Ishikawa (cell line): ENCODE measurements around the gene WNT7B.

Experiments
- CEBPB ChIP-seq: IDR thresholded peaks from 2 replicates; pipeline ENCODE4 v1.6.1; 2012
- CREB1 ChIP-seq: IDR thresholded peaks from 2 replicates; pipeline ENCODE4 v1.6.1; 2012; ENCODE audit warnings: low read depth
- EGR1 ChIP-seq: IDR thresholded peaks from 2 replicates; pipeline ENCODE4 v1.6.1; 2012
- EP300 ChIP-seq: IDR thresholded peaks from 2 replicates; pipeline ENCODE4 v1.6.1; 2012; ENCODE audit warnings: borderline replicate concordance
- FOXM1 ChIP-seq: IDR thresholded peaks from 2 replicates; pipeline ENCODE4 v1.6.1; 2012; ENCODE audit warnings: low read depth, borderline replicate concordance
- NFIC ChIP-seq: IDR thresholded peaks from 2 replicates; pipeline ENCODE4 v1.6.1; 2012
- RAD21 ChIP-seq: IDR thresholded peaks from 2 replicates; pipeline ENCODE4 v1.6.1; 2012; ENCODE audit warnings: low read depth
- REST ChIP-seq: IDR thresholded peaks from 2 replicates; pipeline ENCODE4 v1.6.1; 2012; ENCODE audit warnings: low read depth, mild to moderate bottlenecking
- TAF1 ChIP-seq: IDR thresholded peaks from 2 replicates; pipeline ENCODE4 v1.6.1; 2012; ENCODE audit warnings: low read depth, mild to moderate bottlenecking
- TCF12 ChIP-seq: IDR thresholded peaks from 2 replicates; pipeline ENCODE4 v1.6.1; 2012; ENCODE audit warnings: low read depth
- TEAD4 ChIP-seq: IDR thresholded peaks from 2 replicates; pipeline ENCODE4 v1.6.1; 2012
- USF1 ChIP-seq: IDR thresholded peaks from 2 replicates; pipeline ENCODE4 v1.6.1; 2012
- YY1 ChIP-seq: IDR thresholded peaks from 2 replicates; pipeline ENCODE4 v1.6.1; 2012; ENCODE audit warnings: low read depth
- ZBTB7A ChIP-seq: IDR thresholded peaks from 2 replicates; pipeline ENCODE4 v1.6.1; 2012; ENCODE audit warnings: low read depth
- TF ChIP-seq, protein P1 (sequence below): IDR thresholded peaks from 2 replicates; pipeline ENCODE4 v1.6.1; 2012

WNT7B gene

GRCh38 chr22:46011627-46012181, 34.7 kb upstream of the WNT7B start:
- TF ChIP-seq TAF1 (no peak), YY1 (no peak), RAD21 (no peak), EGR1 (no peak), ZBTB7A (no peak), EP300 (no peak), NFIC (no peak), CREB1 (no peak), USF1 (no peak), FOXM1 (no peak), REST (no peak)
- TF ChIP-seq, protein P1, sequence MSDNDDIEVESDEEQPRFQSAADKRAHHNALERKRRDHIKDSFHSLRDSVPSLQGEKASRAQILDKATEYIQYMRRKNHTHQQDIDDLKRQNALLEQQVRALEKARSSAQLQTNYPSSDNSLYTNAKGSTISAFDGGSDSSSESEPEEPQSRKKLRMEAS = no peak

DNA sequence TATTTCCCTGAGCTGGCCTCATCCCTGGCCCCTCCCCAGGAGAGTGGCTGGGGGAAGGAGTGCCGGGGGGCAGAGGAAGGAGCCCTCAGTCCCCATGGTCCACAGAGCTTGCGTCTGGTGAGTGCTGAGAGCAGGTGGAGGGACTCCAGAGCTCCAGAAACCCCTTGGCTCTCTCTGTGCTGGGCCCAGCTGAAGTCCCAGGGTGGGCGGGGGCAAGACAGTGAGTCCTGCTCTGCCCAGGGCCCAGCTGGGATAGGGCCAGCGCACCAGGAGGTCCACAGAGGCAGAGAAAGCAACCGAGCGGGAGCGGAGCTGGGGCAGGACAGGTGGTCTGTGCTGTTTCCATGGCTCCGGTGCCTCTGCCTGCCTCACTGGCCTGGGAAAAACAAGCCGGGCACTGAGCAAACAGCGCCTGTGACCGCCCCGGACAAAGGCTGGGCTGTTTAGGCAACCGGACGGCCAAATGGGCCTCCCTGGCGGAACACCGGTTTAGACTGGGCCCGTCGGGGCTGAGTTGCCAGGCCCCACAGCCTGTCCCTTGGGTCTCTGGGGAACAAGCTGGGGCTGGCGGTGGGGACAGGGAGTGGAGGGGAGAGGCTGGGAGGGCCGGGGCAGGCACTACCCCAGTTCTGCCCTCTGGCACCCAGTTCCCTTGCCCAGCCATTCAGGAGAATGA, 34.1 kb upstream of the WNT7B start:
- TF ChIP-seq TEAD4 (no peak), USF1 (no peak), YY1 (no peak), CREB1 (no peak), CEBPB (no peak), TCF12 (no peak), REST (no peak), FOXM1 (no peak), EP300 (no peak), ZBTB7A (no peak), EGR1 (no peak)

DNA sequence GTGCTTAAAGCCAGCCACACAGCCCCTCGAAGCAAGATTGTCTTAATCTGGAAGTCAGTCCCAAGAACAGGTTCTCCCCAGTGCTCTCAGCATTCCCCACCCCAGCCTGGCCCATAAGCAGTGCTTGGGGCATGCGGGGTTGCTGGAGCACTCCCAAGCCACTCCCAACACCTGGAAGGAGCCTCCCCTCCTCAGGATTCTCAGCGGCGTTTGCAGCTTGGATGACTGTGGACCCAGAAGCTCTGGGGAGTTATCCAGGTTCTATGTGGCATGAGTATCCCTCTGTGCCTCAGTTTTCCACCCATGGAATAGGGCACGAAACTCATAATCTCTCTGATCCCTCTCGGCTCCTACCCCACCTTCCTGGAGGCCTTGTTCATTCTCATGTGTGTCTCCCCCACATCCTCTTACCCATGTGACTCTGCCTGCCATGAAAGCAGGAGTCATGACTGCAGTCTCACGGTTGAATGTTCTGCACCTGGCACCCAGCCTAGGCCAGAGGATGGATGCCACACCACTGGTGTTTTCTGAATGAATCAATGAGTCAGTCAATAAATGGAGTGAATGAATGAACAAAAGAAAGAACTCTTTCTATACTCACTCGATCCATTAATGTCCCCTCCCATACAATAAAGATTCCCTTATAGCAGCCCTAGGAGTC, 33.4 kb upstream of the WNT7B start:
- no peak for TF ChIP-seq FOXM1
- TF ChIP-seq RAD21 = no peak
- no peak for TF ChIP-seq TCF12
- no peak for TF ChIP-seq CEBPB
- no peak for TF ChIP-seq ZBTB7A
- TF ChIP-seq TAF1 = no peak
- TF ChIP-seq NFIC = no peak
- TF ChIP-seq CREB1 = no peak
- TF ChIP-seq TEAD4 = no peak
- no peak for TF ChIP-seq EGR1
- TF ChIP-seq, protein P1 = no peak
- TF ChIP-seq REST = no peak
- no peak for TF ChIP-seq USF1
- TF ChIP-seq YY1 = no peak
- no peak for TF ChIP-seq EP300
